Breast epithelium (tissue), 3 donors: ENCODE measurements around the gene KIRREL2.

Source experiments
- CTCF ChIP-seq, 3 donors: fragments of 450-650 bp; IDR thresholded peaks; one replicate each; pipeline ENCODE4 v1.5.1; 2016 to 2017; ENCODE audit warnings: antibody characterized with exemption in 3 of 3, mild to moderate bottlenecking in 3 of 3, moderate library complexity in 3 of 3
- POLR2A ChIP-seq: fragments of 450-650 bp; IDR thresholded peaks from one replicate; pipeline ENCODE4 v1.6.1; 2016; ENCODE audit warnings: antibody characterized with exemption, mild to moderate bottlenecking, moderate library complexity
- POLR2AphosphoS5 ChIP-seq, 3 donors: sonication (generic); formaldehyde crosslinking; IDR thresholded peaks; one replicate each; pipeline ENCODE4 v1.6.1; 2017; ENCODE audit warnings: antibody characterized with exemption in 3 of 3

DNA sequence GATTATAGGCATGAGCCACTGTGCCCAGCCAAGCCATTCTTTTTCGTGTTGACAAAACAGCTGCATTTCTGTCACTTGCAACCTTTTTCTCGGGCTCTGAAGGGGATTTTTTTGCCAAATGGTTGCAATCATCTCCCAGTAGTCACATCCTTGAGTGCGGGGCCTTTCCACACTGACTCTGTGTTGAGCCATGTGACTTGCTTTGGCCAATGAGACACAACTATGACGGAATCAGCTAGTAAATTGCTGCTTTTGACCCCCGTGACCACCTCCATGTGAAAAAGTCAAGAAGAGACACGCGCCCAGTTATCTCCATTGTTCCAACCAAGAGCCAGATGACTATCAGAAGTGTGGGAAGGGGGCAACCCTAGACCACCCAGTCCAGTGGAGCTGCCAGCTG, 22.7 kb upstream of the KIRREL2 start:
- no peak for TF ChIP-seq CTCF (IDR thresholded peaks at IDR 0.05)
- no peak for TF ChIP-seq POLR2A
- TF ChIP-seq POLR2AphosphoS5 (IDR thresholded peaks at IDR 0.05), result no peak
